Adrenal gland (tissue), 12 donors: ENCODE results near the gene MARVELD3. TPM values are rescaled to one million over a fixed set of nuclear protein-coding genes. Genes with fewer than 3 reads are reported as not detected.
"Not testable (repeated sequence)": the region's sequence is repeated elsewhere in the genome, so short reads cannot be mapped to it uniquely, and the experiment has no call there.

ENCODE experiments used
- DNase-seq, 7 donors: peaks; one replicate each; pipeline ENCODE4 v3.0.0-alpha.2; 2019 to 2020
- H3K27ac ChIP-seq, 5 donors: fragments of 200-600 bp; sonication (generic) in 4 of 5; 1 replicate in 3 of 5; 2 replicates in 2 of 5; pipeline versions ENCODE4 v1.5.1 to v1.8.0; 2016 to 2020; ENCODE audit warnings: mild to moderate bottlenecking in 1 of 5
- H3K27me3 ChIP-seq: fragments of 200-600 bp; 2 replicates; pipeline ENCODE4 v1.8.0; 2021
- H3K36me3 ChIP-seq, 2 donors: fragments of 200-600 bp; replicated peaks in 1 of 2; 1 replicate in 1 of 2; 2 replicates in 1 of 2; pipeline versions ENCODE4 v1.5.1 to v1.8.0; 2018 to 2022
- H3K4me1 ChIP-seq, 2 donors: fragments of 200-600 bp; replicated peaks in 1 of 2; 1 replicate in 1 of 2; 2 replicates in 1 of 2; pipeline versions ENCODE4 v1.5.1 to v1.8.0; 2018 to 2021
- H3K4me3 ChIP-seq, 4 donors: fragments of 200-600 bp; sonication (generic) in 3 of 4; one replicate each; pipeline ENCODE4 v1.5.1; 2016 to 2018
- H3K9me3 ChIP-seq, 3 donors: fragments of 200-600 bp; sonication (generic) in 1 of 3; replicated peaks in 1 of 3; 1 replicate in 2 of 3; 2 replicates in 1 of 3; pipeline versions ENCODE4 v1.5.1 to v1.8.0; 2016 to 2021
- POLR2A ChIP-seq, 2 donors: fragments of 450-650 bp; IDR thresholded peaks; one replicate each; pipeline ENCODE4 v1.6.1; 2017; ENCODE audit warnings: antibody characterized with exemption in 2 of 2, mild to moderate bottlenecking in 2 of 2, moderate library complexity in 1 of 2
- WGBS, 4 donors: extraction: QIAGEN DNeasy Blood & Tissue Kit in 2 of 4; methylation state at CpG; one replicate each; pipeline versions ENCODE4 v1.1.5 to v1.1.7; 2013 to 2017; 5-methylcytosine and 5-hydroxymethylcytosine counted together
- intact Hi-C, 2 donors: fragments of 100-400 bp; cut with DNase I; formaldehyde crosslinking; loops; one replicate each; pipeline versions ENCODE4 v1.14.1 to v1.15.0; 2022 to 2023
- polyA plus RNA-seq, 3 donors: library from polyadenylated mRNA; stranded (reverse); fragments of 200-250 nt in 2 of 3; fragments of 350-450 nt in 1 of 3; fragmentation: Illumina TruSeq in 1 of 3; extraction: RNeasy Lipid Tissue Mini Kit (QIAGEN cat#74804) in 1 of 3; gene quantifications; one replicate each; pipeline ENCODE4 v1.2.3, GENCODE V29; 2013 to 2014
- total RNA-seq, 9 donors: library from RNA; depleted of rRNA in 4 of 9; stranded (reverse); fragments of >200 nt in 4 of 9; fragments of 120-200 nt in 1 of 9; fragmentation: NEBNext Ultra II Directional in 1 of 9; extraction: Animal tissue kit (Norgen Biotek cat#: 25700) in 1 of 9; gene quantifications; one replicate each; pipeline versions ENCODE4 v1.1.0 to v1.2.4, GENCODE V29; 2013 to 2023
- TF ChIP-seq, protein P1 (sequence below), 6 experiments: fragments of 450-650 bp in 4 of 6; fragments of 200-600 bp in 2 of 6; sonication (generic) in 1 of 6; IDR thresholded peaks; 1 replicate in 5 of 6; 2 replicates in 1 of 6; pipeline versions ENCODE4 v1.5.1 to v1.8.0; 2016 to 2021; ENCODE audit warnings: antibody characterized with exemption in 6 of 6, mild to moderate bottlenecking in 2 of 6, moderate library complexity in 1 of 6
- donor health status: healthy with polysubstance abuse.
- donor health status: Bipolar disorder and iron deficiency.
- donor health status: DM: yes; HTN: yes; CAD: no.
- donor health status: DM: no; HTN: no; CAD: no.
- donor health status: DM: no; HTN: no; CAD: no.
- donor health status: DM: yes; HTN: yes; CAD: no.

MARVELD3 gene
- total and polyA plus RNA-seq, 12 donors: 0.07 to 0.27 (median 0.17) TPM; not detected in 6

DNA sequence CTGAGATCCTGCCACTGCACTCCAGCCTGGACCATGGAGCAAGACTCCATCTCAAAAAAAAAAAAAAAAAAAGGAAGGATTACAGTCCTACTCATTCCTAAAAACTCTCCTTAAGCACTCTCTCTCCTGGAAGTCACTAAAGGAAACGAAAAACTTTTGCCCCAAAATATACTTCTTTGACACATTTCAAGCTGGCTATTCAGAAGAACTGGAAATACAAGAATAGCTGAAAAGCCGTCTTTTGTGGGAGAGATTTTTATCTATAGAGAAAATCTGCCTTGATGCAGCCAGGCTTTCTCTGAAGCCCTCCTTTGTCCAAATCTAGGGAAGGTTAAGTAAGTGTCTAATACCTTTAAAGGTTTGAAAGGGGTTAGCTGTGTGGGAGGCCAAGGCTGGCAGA, 16.9 kb upstream of the MARVELD3 start:
- Histone ChIP-seq H3K9me3 (no peaks in the 10 kb centered on the region), H3K27ac (no peak overlapping the region), H3K27me3 (peaks cover 4% of the 10 kb centered on the region), H3K4me3 (no peak overlapping the region), H3K36me3 (no peaks in the 10 kb centered on the region), H3K4me1 (peaks cover 0 to 5% of the 10 kb centered on the region in 2 donors)
- no peak for DNase-seq
- WGBS, 4 donors: 42 to 62% (median 56%) methylated on average over 2 of the region's 2 CpGs
- no peak for TF ChIP-seq POLR2A (IDR thresholded peaks at IDR 0.05)
- TF ChIP-seq, protein P1, sequence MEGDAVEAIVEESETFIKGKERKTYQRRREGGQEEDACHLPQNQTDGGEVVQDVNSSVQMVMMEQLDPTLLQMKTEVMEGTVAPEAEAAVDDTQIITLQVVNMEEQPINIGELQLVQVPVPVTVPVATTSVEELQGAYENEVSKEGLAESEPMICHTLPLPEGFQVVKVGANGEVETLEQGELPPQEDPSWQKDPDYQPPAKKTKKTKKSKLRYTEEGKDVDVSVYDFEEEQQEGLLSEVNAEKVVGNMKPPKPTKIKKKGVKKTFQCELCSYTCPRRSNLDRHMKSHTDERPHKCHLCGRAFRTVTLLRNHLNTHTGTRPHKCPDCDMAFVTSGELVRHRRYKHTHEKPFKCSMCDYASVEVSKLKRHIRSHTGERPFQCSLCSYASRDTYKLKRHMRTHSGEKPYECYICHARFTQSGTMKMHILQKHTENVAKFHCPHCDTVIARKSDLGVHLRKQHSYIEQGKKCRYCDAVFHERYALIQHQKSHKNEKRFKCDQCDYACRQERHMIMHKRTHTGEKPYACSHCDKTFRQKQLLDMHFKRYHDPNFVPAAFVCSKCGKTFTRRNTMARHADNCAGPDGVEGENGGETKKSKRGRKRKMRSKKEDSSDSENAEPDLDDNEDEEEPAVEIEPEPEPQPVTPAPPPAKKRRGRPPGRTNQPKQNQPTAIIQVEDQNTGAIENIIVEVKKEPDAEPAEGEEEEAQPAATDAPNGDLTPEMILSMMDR (IDR thresholded peaks at IDR 0.05): no peak
- intact Hi-C loops: no loop called here

DNA sequence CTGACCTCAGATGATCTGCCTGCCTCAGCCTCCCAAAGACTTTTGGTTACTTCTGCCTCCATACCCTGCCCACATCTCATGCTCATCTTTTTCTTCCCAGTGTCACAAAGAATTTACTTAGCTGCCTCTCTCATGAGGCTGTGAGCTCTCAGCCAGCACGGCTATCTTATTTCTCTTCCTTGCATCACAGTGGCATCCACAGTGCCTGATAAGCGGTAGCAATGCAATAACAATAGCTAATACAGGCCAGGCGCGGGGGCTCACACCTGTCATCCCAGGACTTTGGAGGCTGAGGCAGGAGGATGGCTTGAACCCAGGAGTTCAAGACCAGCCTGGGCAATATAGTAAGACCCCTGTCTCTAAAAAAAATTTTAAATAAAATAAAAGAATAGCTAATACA, 15.5 kb upstream of the MARVELD3 start:
- H3K9me3 ChIP-seq: no peaks in the 10 kb centered on the region
- TF ChIP-seq, protein P1 (IDR thresholded peaks at IDR 0.05): no peak
- no peak for TF ChIP-seq POLR2A (IDR thresholded peaks at IDR 0.05)
- intact Hi-C loops: loop anchor here (2.0 to 5.0 kb wide), 2 partner anchors 198 kb away; no protein-coding TSS in a partner anchor

DNA sequence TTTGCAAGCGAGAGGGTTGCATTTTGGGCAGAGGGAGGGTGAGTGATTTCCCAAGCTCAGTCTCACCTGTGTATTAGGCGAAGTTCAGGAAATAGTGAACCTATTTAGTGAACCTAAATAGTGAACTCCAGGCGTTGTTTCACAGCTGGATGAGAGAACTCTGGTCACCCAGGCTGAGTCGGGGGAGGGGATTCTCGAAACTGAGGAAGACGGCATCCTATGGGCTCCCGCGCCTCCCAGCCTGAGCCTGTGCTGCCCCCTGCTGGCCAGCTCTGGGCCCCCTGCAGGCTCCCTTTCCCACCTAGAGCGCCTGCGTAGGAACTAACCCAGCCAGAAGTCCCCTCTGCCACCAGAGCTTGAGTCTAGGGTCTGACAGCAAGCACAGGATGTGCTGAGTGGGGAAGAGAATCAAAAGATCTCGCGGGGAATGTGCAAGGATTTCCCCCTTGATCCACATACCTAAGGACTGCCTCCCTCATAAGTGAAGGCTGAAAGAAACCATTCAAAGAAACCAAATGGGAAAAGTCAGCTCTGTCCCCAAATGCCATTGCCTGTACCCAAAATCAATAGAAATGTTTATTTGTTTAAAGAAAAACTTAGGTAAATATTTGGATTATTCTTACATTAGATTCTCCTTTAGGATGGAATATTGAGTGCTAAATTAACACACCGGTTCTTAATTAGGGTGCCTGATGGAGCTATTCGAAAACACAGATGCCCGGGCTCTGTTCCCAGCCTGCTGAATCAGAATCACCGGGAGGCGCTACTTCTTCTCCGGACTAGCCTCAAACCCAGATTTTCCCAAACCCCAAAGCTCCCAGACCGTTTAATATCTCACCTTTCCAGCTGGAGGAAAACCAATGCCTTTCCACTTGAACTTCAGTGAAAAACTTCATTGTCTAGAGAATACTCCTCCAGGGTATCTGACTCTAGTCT, 14.8 kb upstream of the MARVELD3 start:
- no peak for TF ChIP-seq POLR2A (IDR thresholded peaks at IDR 0.05)
- TF ChIP-seq, protein P1 (IDR thresholded peaks at IDR 0.05): peak; percentile 66 to 94 (median 81)
- WGBS, 4 donors: 12 to 16% (median 14%) methylated on average over 19 of the region's 19 CpGs
- Histone ChIP-seq H3K4me1 (peaks cover 0 to 5% of the 10 kb centered on the region in 2 donors), H3K27me3 (peaks cover 4% of the 10 kb centered on the region), H3K27ac (no peak overlapping the region), H3K36me3 (no peaks in the 10 kb centered on the region), H3K9me3 (no peaks in the 10 kb centered on the region), H3K4me3 (no peak overlapping the region)
- peak; percentile 67 to 80 (median 72) for DNase-seq
- intact Hi-C loops: loop anchor here (2.0 to 5.0 kb wide), 2 partner anchors 198 to 199 kb away; no protein-coding TSS in a partner anchor

More for the DNA sequence above, 15.5 kb upstream of the MARVELD3 start:
- no peaks in the 10 kb centered on the region for H3K36me3 ChIP-seq
- no peak for DNase-seq
- WGBS, 4 donors: 62 to 71% (median 67%) methylated on average over 4 of the region's 4 CpGs
- H3K27me3 ChIP-seq: peaks cover 4% of the 10 kb centered on the region
- peaks cover 0 to 5% of the 10 kb centered on the region in 2 donors for H3K4me1 ChIP-seq
- no peak overlapping the region for H3K4me3 ChIP-seq
- H3K27ac ChIP-seq: no peak overlapping the region

DNA sequence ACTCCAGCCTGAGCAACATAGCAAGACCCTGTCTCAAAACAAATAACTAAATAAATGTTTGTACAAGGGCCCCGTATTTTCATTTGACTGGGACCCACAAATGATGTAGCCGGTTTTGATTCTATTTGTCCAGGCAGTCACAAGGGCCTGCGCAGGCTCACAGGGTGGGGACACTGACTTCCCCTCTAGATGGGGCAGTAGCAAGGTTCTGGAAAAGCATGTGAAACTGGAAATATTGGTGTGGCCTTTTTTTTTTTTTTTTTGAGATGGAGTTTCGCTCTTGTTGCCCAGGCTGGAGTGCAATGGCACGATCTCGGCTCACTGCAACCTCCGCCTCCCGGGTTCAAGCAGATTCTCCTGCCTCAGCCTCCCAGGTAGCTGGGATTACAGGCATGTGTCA, 11.0 kb upstream of the MARVELD3 start:
- not testable (repeated sequence) for H3K4me1 ChIP-seq, H3K27ac ChIP-seq, H3K27me3 ChIP-seq, H3K36me3 ChIP-seq, H3K9me3 ChIP-seq, DNase-seq, H3K4me3 ChIP-seq
- WGBS, 4 donors: 76 to 94% (median 87%) methylated on average over 7 to 8 of the region's 8 CpGs
- intact Hi-C loops: loop anchor here in 1 of 2 donors (5.0 kb wide), 1 partner anchor 203 kb away; no protein-coding TSS in a partner anchor
